ENCODE data around the gene G3BP1.
"Not testable (repeated sequence)": the region's sequence is repeated elsewhere in the genome, so short reads cannot be mapped to it uniquely, and the experiment has no call there.

G3BP1 gene

DNA sequence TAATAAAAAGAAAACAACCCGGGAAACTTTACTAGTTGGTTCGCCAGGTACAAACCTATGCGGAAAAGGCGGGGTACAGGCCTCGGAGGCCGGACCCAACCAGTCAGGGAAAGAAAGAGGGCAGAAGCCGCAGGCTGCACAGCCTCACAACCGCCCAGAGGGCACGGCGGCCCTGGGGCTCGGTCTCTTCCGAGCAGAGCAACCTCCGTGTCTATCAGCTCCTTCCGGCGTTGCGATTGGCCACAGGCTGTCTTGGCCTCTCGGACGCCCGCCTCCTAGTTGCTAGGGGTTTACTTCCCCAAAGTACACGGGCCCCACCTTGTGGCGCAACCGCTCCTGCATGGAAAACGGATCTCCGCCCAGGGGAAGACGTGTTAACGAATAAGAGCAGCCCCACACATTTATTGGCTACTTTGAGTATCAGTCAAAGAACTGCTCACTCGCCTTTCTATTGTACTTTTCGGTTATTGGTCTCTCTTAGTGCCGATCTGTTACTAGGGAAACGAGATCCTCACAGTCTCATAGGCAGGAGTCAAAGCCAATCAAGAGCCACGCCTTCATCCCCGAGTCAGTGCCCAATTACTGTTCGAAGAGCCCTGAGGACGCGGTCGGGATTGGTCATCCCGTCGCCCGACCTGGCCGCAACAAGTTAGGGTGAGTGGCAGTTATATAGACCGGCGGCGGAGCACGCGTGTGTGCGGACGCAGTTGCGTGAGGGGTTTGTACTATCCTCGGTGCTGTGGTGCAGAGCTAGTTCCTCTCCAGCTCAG is at the start of gene G3BP1:
Gene G3BP1, plus strand, starts transcription at position 696 of the 770 bp plus-strand sequence. CDS start 14,667 bp downstream, outside the sequence.
- DNase-seq (ENCODE audit: low read depth): peak; percentile 100

DNA sequence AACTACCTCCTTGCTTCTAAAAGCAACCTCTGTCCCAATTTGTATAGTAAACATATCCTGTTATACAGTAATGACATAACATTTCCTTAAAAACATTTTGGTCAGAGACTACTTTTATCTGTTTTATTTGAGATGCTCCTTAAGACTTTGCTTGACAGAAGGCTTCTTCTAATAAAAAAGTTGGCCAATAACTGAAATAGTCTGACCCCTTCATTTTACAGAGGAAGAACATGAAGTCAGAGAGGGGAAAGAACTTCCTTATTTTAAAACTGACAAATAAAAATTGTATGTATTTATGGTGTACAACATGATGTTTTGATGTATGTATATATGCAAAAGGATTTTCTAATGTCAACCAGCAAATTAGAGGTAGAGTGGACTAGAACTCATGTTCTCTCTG is 49.2 kb upstream of the G3BP1 start:
- DNase-seq (ENCODE audit: low read depth): no peak

DNA sequence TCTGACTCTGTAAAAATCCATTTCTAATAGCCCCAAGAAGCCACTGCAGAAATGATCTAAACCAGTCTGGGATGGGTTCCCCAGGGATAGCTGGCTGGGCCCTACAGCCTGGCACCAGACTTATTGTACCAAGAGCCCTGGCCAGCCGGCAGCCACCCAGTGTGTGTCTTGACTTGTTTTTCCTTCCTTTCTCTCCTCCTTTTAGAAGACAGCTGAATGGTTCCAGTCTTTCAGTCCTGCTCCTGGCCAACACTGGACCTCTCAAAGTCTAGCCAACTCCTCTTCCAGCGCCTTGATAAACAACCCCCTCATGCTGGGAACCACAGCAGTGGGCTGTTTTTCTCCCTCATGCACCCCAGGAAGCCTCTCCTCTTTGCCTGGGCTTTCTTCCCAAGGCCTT is 47.4 kb upstream of the G3BP1 start:
- no peak for DNase-seq (ENCODE audit: low read depth)

DNA sequence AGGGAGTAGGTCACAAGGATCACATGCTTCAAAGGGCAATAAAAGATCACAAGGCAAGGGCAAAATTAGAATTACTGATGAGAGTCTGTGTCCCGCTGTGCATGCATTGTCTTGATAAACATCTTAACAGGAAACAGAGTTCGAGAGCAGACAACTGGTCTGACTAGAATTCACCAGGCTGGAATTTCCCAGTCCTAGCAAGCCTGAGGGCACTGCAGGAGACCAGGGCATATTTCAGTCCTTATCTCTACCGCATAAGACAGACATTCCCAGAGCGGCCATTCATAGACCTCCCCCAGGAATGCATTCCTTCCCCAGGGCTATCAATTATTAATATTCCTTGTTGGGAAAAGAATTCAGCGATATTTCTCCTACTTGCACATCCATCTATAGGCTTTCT is 42.2 kb upstream of the G3BP1 start:
- DNase-seq (ENCODE audit: low read depth): not testable (repeated sequence)

DNA sequence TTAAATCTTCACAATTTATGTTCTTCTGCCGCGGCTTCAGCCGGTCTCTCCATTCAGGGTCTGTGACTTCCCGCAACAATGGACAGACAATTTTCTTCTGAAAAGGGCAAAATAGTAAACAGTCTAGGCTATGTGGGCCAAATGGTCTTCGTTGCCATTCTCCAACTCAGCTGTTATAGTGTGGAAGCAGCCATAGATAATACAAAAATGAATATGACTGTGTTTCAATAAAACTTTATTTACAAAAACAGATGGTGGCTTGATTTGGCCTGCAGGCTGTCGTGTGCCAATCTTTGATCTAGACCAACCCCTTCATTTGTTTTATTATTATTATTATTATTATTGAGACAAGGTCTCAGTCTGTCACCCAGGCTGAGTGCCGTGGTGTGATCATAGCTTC is 41.4 kb upstream of the G3BP1 start:
- DNase-seq (ENCODE audit: low read depth): no peak

DNA sequence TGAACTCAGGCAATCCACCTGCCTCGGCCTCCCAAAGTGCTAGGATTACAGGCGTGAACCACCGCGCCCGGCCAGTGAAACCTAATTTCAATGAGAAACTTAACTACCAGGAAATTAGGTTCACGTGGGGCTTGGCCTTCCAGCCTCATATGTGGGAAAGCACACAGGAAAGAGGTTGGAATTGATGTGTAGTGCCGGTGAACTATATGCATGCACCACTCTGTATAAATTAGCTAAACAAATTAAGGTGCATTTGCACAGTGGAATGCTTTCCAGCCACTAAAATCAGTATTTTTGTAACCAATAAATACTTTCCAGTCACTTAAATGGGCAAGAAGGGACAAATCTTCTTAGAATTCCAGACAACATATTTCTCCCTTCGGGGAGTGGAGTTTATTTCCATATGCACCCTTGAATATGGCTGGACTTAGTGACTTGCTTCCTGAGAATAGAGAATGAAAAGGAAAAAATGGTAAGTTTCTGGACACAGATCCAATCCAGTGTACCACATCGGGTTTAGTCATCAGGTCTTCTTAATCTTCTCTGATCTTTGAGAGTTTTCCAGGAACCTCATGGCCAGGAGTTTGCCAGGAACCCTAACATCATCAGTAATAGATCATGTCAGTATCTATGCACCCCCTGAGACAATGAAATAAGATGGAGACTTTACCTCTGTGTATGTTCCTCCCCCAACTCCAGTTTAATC is 38.2 kb upstream of the G3BP1 start:
- DNase-seq (ENCODE audit: low read depth): peak; percentile 64

DNA sequence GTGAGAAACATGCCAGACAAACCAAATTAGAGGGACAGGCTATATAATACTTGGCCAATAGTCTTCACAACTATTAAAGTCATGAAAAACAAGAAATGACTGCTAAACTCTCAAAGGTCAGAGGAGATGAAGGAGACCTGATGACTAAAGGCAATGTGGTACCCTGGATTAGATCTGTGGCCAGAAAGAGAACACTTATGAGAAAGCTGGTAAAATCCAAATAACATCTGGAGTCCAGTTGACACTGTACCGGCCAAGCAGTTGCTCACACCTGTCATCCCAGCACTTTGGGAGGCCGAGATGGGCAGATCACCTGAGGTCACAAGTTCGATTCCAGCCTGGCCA is 37.7 kb upstream of the G3BP1 start:
- no peak for DNase-seq (ENCODE audit: low read depth)

DNA sequence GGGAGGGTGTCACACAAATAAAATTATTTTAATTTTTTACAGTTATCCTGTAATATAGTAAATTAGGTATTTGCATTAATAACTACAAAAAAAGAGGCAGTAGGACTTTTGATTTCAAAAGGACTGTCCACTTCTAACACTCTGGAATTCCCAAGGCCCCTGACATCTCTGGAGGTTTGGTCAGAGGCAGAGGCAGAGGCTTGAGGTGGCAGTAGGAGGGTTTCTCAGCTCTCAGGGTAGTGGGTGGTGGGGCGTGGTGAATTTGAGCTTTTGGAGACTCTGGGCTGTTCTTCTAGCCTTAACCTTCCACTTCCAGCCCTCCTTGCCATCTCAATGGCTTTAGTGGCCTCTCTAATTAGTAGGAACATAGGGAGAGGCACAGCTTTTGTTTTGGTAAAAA is 36.1 kb upstream of the G3BP1 start:
- no peak for DNase-seq (ENCODE audit: low read depth)

DNA sequence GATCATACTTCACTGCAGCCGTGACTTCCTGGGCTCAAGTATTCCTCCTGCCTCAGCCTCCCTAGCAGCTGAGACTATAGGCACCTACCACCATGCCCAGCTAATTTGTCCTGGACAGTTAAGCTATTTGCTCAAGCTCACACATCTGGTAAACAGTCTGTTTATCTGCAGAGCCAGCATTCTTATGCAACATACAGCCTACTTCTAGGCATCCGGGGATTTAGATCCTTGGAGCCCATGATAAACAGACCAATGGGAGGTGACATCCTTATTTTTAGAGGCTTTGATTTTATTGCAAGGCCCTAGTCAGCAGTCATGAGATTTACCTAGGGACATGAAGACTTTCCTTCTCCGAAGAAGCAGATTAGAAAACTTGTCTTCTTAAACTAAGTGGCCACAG is 34.3 kb upstream of the G3BP1 start:
- DNase-seq (ENCODE audit: low read depth): no peak

DNA sequence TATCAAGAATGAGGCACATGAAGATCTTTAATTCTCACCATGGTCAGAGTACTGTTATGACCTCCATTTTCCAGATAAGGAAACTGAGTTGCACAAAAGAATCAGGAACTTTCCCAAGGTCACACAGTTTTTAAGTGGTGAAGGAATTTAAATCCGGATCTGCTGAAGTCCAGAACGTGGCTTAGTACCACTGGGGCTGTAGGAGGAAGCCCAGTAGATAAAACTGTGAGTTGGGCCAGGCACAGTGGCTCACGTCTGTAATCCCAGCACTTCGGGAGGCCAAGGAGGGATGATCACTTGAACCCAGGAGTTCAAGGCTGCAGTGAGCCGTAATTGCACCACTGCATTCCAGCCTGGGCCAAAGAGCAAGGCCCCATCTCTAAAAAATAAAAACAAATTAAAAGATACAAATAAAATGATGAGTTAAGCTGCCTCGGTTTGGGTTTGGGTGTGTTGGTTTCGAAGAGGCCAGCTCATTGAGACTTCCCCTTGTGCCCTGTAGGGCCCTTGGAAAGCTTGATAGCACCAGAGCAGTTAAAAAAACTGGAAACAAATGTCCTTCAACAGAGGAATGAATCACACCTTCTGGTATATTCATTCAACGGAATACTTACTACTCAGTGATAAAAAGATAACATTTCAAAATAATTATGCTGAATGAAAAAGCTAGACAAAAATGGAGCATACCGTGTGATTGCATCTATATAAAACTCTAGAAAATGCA is 33.5 kb upstream of the G3BP1 start:
- DNase-seq (ENCODE audit: low read depth): no peak

DNA sequence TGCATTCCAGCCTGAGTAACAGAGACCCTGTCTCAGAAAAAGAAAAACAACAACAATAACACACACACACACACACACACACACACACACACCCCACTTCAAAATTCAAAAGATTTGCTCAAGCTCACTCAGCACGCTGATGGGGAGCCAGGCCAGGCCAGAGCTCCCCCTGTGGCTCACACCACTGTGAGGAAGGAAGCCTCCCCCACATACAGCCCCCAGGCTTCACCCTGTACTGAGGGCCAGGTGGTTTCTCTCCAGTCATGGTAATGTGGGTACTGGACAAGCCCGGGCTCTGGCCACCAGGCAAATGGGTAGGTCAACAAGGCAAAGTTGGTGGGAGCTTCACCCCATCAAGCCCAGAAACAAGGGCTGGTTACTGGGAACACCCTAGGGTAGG is 32.4 kb upstream of the G3BP1 start:
- no peak for DNase-seq (ENCODE audit: low read depth)

DNA sequence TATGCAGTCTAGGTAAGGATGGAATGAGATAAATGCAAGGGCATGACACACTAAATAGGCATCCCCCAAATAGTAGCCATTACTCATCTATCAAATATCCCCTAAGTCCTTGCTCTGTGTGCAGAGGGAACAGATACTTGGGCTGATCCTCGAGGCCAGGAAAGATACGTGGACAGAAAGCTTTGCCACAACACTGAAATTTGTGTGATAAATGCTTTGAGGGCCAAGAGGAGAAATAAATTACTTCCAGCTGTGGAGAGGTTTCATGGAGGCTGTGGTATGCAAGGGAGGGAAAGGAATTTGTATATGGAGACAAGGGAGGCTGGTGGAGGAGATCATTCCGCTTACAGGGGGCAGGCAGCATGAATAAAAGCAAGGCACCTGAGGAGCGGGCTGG is 31.8 kb upstream of the G3BP1 start:
- peak; percentile 97 for DNase-seq (ENCODE audit: low read depth)

DNA sequence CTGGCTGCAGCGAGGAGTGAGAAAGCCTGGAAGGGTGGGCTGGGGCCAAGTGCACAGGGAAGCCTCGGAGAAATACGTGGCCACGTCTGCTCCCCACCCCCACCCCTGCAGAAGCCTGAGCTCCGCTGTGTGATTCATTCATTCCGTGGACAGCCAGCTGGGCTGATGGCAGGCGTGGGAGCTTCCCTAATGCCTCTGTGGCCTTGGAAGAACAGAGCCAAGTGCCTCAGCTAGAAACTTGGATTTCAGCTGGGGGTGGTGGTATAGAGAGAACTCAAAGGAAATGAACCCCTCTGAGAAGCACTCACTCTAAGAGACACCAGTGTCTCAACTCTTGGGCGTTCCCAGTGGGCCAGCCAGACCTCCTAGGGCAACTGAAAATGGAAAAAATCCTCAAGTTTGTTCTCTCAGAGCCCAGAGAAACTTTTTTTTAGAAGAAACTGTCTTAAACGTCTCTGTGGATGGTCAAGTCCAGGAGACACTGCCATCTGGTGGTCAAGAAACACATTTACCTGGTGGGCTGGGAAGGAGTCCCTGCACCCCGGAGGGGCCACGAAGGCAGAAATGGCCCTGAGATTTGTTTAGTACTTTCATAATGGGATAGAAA is 31.3 kb upstream of the G3BP1 start:
- DNase-seq (ENCODE audit: low read depth): peak; percentile 87

DNA sequence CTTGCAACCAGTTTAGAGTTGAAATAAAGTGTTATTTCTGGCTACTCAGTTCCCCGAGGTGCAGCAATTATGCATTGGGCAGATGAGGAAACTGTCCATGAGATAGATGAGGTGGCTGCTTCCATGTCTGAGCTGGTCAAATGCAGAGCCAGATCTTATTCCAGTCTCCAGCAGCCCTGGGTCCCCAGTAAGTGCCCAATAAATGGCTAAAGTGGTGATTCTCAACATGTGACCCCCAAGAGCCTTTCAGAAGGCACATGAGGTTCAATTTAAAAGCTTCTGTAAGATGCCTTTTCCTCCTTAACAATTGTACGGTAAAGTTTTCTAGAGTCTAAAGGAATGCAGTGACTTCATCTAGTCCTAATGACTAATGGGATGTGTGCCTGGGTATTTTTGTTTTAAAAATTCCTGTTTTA is 30.8 kb upstream of the G3BP1 start:
- DNase-seq (ENCODE audit: low read depth): peak; percentile 64

DNA sequence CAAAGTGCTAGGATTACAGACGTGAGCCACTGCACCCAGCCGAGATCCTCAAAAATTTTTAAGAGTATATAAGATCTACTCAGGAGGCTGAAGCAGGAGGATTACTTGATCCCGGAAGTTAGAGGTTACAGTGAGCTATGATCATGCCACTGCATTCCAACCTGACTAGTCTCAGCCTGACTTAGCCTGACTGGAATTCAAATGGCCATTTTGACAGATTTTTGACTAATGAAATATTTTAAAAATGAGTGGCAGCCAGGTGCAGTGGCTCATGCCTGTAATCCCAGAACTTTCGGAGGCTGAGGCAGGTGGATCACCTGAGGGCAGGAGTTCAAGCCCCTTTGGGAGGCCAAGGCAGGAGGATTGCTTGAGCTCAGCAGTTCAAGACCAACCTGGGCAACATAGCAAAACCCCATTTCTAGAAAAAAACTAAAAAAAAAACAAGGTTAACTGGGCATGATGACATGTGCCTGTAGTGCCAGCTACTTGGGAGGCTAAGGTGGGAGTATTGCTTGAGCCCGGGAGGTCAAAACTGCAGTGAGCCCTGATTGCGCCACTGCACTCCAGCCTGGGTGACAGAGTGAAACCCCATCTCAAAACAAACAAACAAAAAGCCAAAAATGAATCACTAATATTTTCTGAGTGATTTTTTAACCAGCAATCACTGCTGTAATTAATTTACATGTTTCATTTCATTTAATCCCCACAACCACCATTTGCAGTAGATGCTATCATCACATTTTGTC is 29.9 kb upstream of the G3BP1 start:
- DNase-seq (ENCODE audit: low read depth): no peak

DNA sequence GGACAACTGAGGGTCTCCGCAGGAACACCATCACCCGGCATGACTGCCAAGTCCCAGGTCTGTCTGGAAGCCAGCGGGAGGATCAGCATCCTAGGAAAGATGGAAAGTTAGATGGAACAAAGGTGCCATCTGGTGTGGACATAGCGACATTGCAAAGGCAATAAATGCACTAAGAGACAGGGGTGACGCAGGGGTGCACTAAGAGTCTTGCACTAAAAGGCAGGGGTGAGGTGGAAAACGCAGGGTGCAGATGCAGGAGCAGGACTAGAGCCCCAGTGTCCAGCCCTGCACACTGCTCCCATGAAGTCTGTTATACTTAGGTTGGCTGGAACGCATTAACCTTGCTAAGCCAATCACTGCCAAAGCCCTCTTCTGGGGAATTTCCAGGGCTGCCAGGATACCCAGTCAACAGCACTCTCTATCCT is 28.9 kb upstream of the G3BP1 start:
- no peak for DNase-seq (ENCODE audit: low read depth)

DNA sequence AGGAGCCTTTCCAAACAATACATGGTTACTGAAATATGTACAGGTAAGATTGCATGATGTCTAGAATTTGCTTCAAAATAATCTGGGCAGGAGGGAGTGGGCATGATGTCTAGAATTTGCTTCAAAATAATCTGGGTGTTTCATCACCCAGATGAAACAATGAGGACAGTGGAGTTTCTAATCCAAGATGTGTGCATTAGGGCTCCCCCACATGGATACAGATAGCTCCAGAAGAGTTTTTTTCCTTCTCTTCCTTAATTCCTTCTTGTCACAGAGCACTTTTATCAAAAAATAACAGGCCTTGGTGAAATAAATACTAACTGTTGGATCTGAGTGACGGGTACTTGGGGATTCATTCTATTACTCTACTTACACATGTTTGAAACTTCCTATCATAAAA is 28.2 kb upstream of the G3BP1 start:
- no peak for DNase-seq (ENCODE audit: low read depth)

DNA sequence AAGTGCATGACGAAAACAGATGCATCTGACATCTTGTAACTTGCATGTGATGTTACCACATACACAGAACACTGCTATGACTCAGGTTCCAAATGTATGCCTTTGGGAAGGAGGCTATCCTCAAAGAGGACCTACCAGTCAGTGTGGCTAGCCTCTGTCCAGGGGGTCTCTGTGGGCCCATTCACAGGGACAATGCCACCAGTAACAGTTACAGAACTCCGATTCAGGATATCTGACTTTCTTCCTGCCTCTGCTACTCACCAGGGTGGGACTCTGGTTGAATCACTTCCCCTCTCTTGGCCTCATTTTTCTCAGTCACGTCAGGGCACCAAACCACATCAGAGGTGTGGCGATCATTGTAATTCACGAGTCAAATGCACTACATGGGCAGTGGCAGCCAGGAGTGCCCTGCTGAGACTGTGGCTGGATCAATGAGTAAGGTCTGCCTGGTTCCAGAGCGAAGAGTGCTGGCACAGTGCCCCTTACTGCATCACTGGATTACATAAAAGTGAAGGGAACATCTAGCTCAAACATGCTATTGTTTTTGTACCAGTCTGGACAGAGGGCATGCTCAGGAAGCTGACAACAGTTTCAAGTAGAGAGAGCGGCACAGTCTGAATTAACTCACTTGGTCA is 26.6 kb upstream of the G3BP1 start:
- DNase-seq (ENCODE audit: low read depth): peak; percentile 58

DNA sequence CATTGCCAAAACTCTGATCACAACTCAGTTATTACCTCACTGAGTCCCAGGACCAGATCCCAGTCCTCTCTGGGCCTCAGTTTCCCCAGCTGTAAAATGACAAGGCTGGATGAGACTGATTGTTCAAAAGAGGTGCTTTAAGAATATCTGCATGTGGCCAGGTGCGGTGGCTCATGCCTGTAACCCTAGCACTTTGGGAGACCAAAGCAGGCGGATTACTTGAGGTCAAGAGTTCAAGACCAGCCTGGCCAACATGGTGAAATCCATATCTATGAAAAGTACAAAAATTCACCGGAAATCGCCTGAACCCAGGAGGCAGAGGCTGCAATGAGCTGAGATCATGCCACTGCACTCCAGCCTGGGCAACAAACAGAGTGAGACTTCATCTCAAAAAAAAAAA is 21.6 kb upstream of the G3BP1 start:
- DNase-seq (ENCODE audit: low read depth): no peak

DNA sequence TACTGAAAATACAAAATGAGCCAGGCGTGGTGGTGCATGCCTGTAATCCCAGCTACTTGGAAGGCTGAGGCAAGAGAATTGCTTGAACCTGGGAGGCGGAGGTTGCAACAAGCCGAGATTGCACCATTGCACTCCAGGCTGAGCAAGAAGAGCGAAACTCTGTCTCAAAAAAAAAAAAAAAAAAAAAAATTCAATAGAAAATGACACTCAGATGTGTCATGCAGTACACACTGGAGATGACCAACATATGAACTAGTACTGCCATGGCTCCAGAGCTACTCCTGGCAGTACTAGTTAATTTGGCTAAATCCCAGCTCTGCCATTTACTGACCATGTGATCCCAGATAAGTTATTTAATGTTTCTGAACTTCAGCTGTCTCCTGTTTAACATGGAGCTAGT is 20.7 kb upstream of the G3BP1 start:
- peak; percentile 55 for DNase-seq (ENCODE audit: low read depth)

DNA sequence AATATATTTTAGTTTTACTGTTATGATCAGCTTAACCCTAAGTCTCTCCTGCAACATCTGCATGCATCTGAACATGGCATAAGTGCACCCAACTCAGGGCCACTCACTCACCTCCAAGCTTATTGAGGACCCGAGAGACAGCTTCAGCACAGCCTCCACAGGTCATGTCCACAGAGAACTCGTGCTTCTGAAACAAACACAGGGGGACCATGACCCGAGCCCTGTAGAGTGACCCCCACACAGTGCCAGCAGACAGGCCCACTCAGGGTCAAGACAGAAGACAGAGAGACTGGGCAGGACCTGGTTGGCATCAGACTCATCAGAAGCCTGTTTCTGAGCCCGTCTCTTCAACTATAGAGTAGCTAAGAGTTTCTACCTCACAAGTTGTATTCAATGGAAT is 20.2 kb upstream of the G3BP1 start:
- no peak for DNase-seq (ENCODE audit: low read depth)

DNA sequence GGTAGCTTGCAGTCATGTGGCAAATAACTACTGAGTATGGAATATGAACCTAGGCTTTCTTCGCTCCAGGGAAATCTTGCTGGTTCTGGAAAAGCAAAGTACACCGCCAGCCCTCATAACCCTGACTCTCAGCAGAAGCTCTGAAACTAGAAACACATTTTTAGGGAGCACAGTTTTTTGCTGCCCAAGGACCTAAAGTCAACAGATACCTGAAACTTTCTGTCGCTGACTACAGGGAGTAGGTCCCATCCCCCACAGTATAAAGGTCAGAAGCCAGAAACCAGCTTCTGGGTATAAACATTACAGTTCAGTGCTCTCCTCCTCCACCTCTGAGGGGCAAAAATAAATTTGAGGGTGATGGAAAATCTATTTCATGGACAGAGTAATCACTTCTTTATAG is 16.4 kb upstream of the G3BP1 start:
- no peak for DNase-seq (ENCODE audit: low read depth)

Measured in GM04503 (cell line).